CD4-positive, alpha-beta T cell treated with Interleukin-15 for 4 hours (primary cell): ENCODE measurements around the gene CXCL8.

ENCODE experiments used
- DNase-seq: peaks from one replicate; pipeline ENCODE4 v3.0.0-alpha.2; 2020; ENCODE audit warnings: low spot score

CXCL8 gene

GRCh38 chr4:73718375-73719373, 21.7 kb upstream of the CXCL8 start:
- no peak for DNase-seq

- no peak for DNase-seq
These were observed 18.9 kb upstream of the CXCL8 start for GRCh38 chr4:73721435-73721834.

- no peak for DNase-seq
These were observed 18.5 kb upstream of the CXCL8 start for GRCh38 chr4:73721909-73722308.

GRCh38 chr4:73723023-73723422, 17.3 kb upstream of the CXCL8 start:
- no peak for DNase-seq

GRCh38 chr4:73723928-73724327, 16.4 kb upstream of the CXCL8 start:
- DNase-seq: no peak

GRCh38 chr4:73725510-73725909, 14.9 kb upstream of the CXCL8 start:
- no peak for DNase-seq

- no peak for DNase-seq
These were observed 14.4 kb upstream of the CXCL8 start for GRCh38 chr4:73725985-73726384.

- no peak for DNase-seq
These were observed 12.7 kb upstream of the CXCL8 start for GRCh38 chr4:73727685-73728084.

GRCh38 chr4:73728091-73728741, 12.2 kb upstream of the CXCL8 start:
- DNase-seq: no peak

GRCh38 chr4:73729534-73730165, 10.7 kb upstream of the CXCL8 start:
- DNase-seq: no peak

GRCh38 chr4:73730292-73730691, 10.1 kb upstream of the CXCL8 start:
- DNase-seq: no peak

GRCh38 chr4:73730867-73731266, 9.5 kb upstream of the CXCL8 start:
- DNase-seq: no peak

- no peak for DNase-seq
These were observed 8.3 kb upstream of the CXCL8 start for GRCh38 chr4:73731968-73732610.

- no peak for DNase-seq
These were observed 7.5 kb upstream of the CXCL8 start for GRCh38 chr4:73732759-73733431.

GRCh38 chr4:73734530-73735001, 5.8 kb upstream of the CXCL8 start:
- DNase-seq: no peak

- DNase-seq: no peak
These were observed 5.1 kb upstream of the CXCL8 start for GRCh38 chr4:73735231-73735630.

- no peak for DNase-seq
These were observed 821 bp downstream of the CXCL8 start for GRCh38 chr4:73741031-73741749.

GRCh38 chr4:73741750-73742489, 1.6 kb downstream of the CXCL8 start:
- no peak for DNase-seq

GRCh38 chr4:73742490-73743160, 2.3 kb downstream of the CXCL8 start:
- no peak for DNase-seq

GRCh38 chr4:73743281-73743680, 2.9 kb downstream of the CXCL8 start:
- no peak for DNase-seq
